ENCODE measurements around the gene PIK3CD.
"Not testable (repeated sequence)": the region's sequence is repeated elsewhere in the genome, so short reads cannot be mapped to it uniquely, and the experiment has no call there.

The PIK3CD gene

GRCh38 chr1:9744106-9744799 is 92.7 kb downstream of the PIK3CD start:
- DNase-seq = no peak

- DNase-seq = no peak
Observed at GRCh38 chr1:9746211-9746610, 94.7 kb downstream of the PIK3CD start.

DNA sequence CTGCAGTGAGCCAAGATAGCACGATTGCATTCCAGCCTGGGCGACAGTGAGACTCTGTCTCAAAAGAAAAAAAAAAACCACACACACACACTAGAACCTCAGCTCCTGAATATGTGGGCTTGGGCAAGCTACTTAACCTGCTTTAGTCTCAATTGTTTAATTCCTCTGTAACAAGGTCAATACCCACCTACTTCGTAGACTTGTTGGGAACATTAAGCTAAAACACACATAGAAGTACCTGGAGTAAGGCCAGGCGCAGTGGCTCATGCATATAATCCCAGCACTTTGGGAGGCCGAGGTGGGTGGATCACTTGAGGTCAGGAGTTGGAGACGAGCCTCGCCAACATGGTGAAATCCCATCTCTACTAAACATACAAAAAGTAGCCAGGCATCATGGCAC is 95.1 kb downstream of the PIK3CD start:
- no peak for DNase-seq

- not testable (repeated sequence) for DNase-seq
Observed at GRCh38 chr1:9748391-9748790, 96.9 kb downstream of the PIK3CD start.

- no peak for DNase-seq
Observed at GRCh38 chr1:9749361-9749760, 97.8 kb downstream of the PIK3CD start.

- DNase-seq = no peak
Observed at GRCh38 chr1:9751971-9752370, 100.4 kb downstream of the PIK3CD start.

GRCh38 chr1:9753121-9753531 is 101.6 kb downstream of the PIK3CD start:
- DNase-seq = no peak

GRCh38 chr1:9755441-9755995 is 104.0 kb downstream of the PIK3CD start:
- no peak for DNase-seq

GRCh38 chr1:9758559-9759121 is 107.1 kb downstream of the PIK3CD start:
- no peak for DNase-seq

GRCh38 chr1:9759939-9760338 is 108.4 kb downstream of the PIK3CD start:
- no peak for DNase-seq

GRCh38 chr1:9760824-9761223 is 109.3 kb downstream of the PIK3CD start:
- DNase-seq = no peak

DNA sequence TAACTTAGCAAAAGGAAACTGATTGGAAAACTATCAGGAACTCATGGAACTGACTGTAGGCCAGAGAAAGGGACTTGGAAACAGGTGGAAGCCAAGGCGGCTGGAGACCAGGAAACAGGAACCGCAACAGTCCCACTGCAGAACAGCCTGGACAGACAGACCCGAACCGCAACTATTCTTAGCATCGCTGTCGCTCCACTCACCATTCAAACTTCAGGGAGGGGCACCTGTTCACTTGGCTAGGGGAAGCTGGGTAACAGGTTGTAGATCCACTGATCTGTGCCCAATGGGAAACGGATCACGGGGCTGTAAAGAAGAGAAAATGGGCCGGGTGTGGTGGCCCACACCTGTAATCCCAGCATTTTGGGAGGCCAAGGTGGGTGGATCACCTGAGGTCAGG is 110.3 kb downstream of the PIK3CD start:
- DNase-seq = no peak

DNA sequence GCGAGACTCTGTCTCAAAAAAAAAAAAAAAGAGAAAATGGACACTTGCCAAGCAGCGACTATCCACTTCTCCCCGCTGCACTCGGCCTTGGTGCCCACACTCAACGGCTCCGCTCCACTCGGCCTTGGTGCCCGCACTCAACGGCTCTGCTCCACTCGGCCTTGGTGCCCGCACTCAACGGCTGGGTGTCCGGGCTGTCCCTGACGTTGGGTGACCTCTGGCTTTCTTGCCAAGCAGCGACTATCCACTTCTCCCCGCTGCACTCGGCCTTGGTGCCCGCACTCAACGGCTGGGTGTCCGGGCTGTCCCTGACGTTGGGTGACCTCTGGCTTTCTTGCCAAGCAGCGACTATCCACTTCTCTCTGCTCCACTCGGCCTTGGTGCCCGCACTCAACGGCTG is 110.9 kb downstream of the PIK3CD start:
- not testable (repeated sequence) for DNase-seq

- no peak for DNase-seq
Observed at GRCh38 chr1:9763914-9764313, 112.4 kb downstream of the PIK3CD start.

GRCh38 chr1:9764550-9764949 is 113.0 kb downstream of the PIK3CD start:
- no peak for DNase-seq

- DNase-seq = no peak
Observed at GRCh38 chr1:9766759-9767442, 115.4 kb downstream of the PIK3CD start.

- DNase-seq = no peak
Observed at GRCh38 chr1:9767964-9768668, 116.6 kb downstream of the PIK3CD start.

DNA sequence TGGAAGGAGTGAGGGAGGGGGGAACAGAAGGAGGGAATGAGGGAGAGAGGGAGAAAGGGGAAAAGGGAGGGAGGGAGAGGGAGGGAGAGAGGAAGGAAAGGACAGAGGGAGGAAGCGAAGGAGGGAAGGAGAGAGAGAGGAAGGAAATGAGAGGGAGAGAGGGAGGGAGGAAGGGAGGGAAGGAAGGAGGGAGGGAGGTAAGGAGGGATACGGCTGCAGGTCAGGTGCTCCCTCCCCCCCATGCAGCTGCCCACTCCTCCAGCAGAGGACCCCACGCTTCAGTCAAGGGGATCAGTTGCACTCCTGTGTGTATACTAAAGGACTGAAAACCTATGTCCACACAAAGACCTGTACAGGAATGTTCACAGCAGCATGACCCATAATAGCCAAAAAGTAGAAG is 117.5 kb downstream of the PIK3CD start:
- DNase-seq = no peak

DNA sequence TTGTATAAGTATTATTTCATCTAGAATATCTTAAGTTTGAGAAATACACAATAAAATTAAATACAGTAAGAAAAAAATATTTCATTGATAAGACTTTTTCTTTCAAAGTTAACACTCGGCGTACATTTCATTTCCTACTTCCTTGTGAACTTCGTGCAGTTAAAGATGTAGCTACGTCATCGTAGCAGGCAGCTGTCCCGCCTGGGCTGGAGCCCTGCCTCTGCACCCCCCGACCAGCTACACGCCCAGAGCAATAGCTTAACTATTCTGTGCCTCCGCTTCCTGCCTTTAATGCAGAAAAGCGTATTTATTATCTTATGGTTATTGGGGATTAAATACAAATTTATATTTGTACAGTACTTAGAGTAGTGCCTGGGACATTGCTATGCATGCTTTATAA is 118.8 kb downstream of the PIK3CD start:
- no peak for DNase-seq

DNA sequence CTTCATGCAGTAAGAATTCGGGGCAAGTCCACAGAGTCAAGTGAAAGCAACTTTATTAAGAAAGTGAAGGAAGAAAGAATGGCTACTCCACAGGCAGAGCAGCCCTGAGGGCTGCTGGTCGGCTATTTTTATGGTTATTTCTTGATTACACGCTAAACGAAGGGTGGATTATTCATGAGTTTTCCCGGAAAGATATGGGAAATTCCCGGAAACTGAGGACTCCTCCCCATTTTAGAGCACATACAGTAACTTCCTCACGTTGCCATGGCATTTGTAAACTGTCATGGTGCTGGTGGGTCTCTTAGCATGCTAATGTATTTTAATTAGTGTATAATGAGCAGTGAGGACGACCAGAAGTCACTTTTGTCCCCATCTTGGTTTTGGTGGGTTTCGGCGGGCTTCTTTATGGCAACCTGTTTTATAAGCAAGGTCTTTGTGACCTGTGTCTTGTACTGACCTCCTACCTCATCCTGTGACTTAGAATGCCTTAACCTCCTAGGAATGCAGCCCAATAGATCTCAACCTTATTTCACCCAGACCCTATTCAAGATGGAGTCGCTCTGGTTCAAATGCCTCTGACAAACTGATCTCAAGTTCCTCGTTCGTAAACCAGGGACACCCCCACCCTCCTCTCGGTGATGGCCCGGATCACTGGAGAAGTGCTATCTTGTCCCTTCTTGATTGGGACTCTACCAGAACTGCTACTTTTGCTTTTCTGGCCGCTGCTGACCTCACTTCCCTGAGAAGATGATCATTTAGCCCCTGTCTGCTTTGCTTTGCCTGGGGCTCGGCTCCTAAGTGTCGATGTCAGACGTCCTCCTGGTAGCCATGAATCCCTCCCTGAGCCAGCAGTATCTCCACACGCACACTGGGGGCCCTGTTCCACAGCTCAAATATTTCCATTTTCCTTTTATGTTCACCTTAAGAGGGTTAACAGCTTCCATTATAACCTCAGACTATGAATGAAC is 123.5 kb downstream of the PIK3CD start:
- DNase-seq = no peak

- DNase-seq = no peak
Observed at GRCh38 chr1:9776685-9777084, 125.2 kb downstream of the PIK3CD start.
